ENCODE results near the gene RASSF7. TPM values are rescaled to one million over a fixed set of nuclear protein-coding genes. Genes with fewer than 3 reads are reported as not detected.

RASSF7 gene
- total RNA-seq, 2 donors from 2014 or later, result 49.5 to 134 TPM

- no peaks in the 10 kb centered on the region for H3K27me3 ChIP-seq
- TF ChIP-seq CTCF (IDR thresholded peaks at IDR 0.05) (no peak), POLR2A (IDR thresholded peaks at IDR 0.05) (no peak)
- WGBS, 2 donors, result 89 to 96% methylated on average over 9 to 20 of the region's 23 CpGs
- H3K4me1 ChIP-seq, result peaks cover 26% of the 10 kb centered on the region
- no peaks in the 10 kb centered on the region for H3K36me3 ChIP-seq (replicated peaks in 1 of 2; ENCODE audit: insufficient read depth in 1 of 2, low read depth in 2 of 2)
- no peaks in the 10 kb centered on the region for H3K9me3 ChIP-seq
- no peak overlapping the region for H3K27ac ChIP-seq
- H3K4me3 ChIP-seq, result no peak overlapping the region
- ATAC-seq (no peak), DNase-seq (peak in 1 of 4 donors; percentile 10)
- intact Hi-C loops (cut with DNase I), result no loop called here
Observed at GRCh38 chr11:540583-541432, 20.0 kb upstream of the RASSF7 start.

DNA sequence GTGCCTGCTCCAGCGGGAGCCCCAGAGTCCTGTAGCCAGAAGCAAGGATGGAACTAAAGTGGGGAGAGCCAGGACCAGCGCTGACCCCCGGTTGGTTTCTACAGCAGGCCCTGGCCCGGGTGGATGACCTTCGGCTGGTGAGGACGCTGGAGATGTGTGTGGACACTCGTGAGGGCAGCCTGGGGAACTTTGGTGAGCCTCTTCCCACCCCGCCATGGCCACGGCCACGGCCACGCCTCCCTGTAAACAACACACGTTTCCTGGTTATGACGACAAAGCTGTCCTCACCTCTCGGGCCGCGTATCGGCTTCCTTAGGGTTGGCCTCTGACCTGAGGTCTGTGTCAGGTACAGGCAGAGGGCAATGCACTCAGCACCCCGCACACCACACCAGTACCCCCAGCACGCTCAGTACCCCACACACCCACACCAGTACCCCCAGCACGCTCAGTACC is 19.3 kb upstream of the RASSF7 start:
- H3K27ac ChIP-seq, result no peak overlapping the region
- H3K9me3 ChIP-seq, result no peaks in the 10 kb centered on the region
- WGBS, 2 donors, result 86 to 89% methylated on average over 7 to 19 of the region's 20 CpGs
- peaks cover 19% of the 10 kb centered on the region for H3K4me1 ChIP-seq
- ATAC-seq (no peak), DNase-seq (no peak)
- TF ChIP-seq CTCF (IDR thresholded peaks at IDR 0.05), result no peak
- TF ChIP-seq POLR2A (IDR thresholded peaks at IDR 0.05), result no peak
- intact Hi-C loops (cut with DNase I), result no loop called here
- no peaks in the 10 kb centered on the region for H3K36me3 ChIP-seq (replicated peaks in 1 of 2; ENCODE audit: insufficient read depth in 1 of 2, low read depth in 2 of 2)
- no peak overlapping the region for H3K4me3 ChIP-seq
- no peaks in the 10 kb centered on the region for H3K27me3 ChIP-seq

- DNase-seq (no peak), ATAC-seq (no peak)
- Histone ChIP-seq H3K27me3 (no peaks in the 10 kb centered on the region), H3K9me3 (no peaks in the 10 kb centered on the region), H3K27ac (no peak overlapping the region), H3K36me3 (replicated peaks in 1 of 2; ENCODE audit: insufficient read depth in 1 of 2, low read depth in 2 of 2) (no peaks in the 10 kb centered on the region), H3K4me3 (no peak overlapping the region), H3K4me1 (no peaks in the 10 kb centered on the region)
- TF ChIP-seq POLR2A (IDR thresholded peaks at IDR 0.05) (no peak), CTCF (IDR thresholded peaks at IDR 0.05) (no peak)
- intact Hi-C loops (cut with DNase I), result no loop called here
- 73 to 86% methylated on average over 1 to 4 of the region's 5 CpGs for WGBS, 2 donors
Observed at GRCh38 chr11:544817-545166, 16.0 kb upstream of the RASSF7 start.

- DNase-seq, result no peak
- WGBS, 2 donors, result 81 to 97% methylated on average over 5 to 7 of the region's 11 CpGs
Observed at GRCh38 chr11:545171-545570, 15.6 kb upstream of the RASSF7 start.

More at GRCh38 chr11:545171-545570, 15.6 kb upstream of the RASSF7 start:
- intact Hi-C loops (cut with DNase I), result no loop called here
- no peaks in the 10 kb centered on the region for H3K27me3 ChIP-seq
- H3K4me3 ChIP-seq, result no peak overlapping the region
- H3K27ac ChIP-seq, result no peak overlapping the region
- H3K9me3 ChIP-seq, result no peaks in the 10 kb centered on the region
- no peak for ATAC-seq
- H3K4me1 ChIP-seq, result no peaks in the 10 kb centered on the region
- H3K36me3 ChIP-seq (replicated peaks in 1 of 2; ENCODE audit: insufficient read depth in 1 of 2, low read depth in 2 of 2), result no peaks in the 10 kb centered on the region
- no peak for TF ChIP-seq CTCF (IDR thresholded peaks at IDR 0.05)
- TF ChIP-seq POLR2A (IDR thresholded peaks at IDR 0.05), result no peak
